Epithelial cell of esophagus (primary cell): ENCODE results near the gene MMP15.

ENCODE experiments used
- DNase-seq: peaks from one replicate; pipeline ENCODE4 v3.0.0; 2010; ENCODE audit warnings: low read depth
- H3K4me3 ChIP-seq: 2 replicates; pipeline ENCODE4 v1.5.1; 2011; ENCODE audit warnings: mild to moderate bottlenecking, low read length, control low read depth
- TF ChIP-seq, protein P1 (sequence below): IDR thresholded peaks from 2 replicates; pipeline ENCODE4 v1.5.1; 2011; ENCODE audit warnings: low read depth, mild to moderate bottlenecking, low read length, control low read depth, inconsistent platforms; ENCODE audit not compliant: insufficient read depth; ENCODE audit errors: missing control alignments

Gene MMP15

DNA sequence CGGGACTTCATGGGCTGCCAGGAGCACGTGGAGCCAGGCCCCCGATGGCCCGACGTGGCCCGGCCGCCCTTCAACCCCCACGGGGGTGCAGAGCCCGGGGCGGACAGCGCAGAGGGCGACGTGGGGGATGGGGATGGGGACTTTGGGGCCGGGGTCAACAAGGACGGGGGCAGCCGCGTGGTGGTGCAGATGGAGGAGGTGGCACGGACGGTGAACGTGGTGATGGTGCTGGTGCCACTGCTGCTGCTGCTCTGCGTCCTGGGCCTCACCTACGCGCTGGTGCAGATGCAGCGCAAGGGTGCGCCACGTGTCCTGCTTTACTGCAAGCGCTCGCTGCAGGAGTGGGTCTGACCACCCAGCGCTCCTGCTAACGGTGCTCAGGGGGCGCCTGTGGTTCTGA lies 19.5 kb downstream of the MMP15 start:
- TF ChIP-seq, protein P1, sequence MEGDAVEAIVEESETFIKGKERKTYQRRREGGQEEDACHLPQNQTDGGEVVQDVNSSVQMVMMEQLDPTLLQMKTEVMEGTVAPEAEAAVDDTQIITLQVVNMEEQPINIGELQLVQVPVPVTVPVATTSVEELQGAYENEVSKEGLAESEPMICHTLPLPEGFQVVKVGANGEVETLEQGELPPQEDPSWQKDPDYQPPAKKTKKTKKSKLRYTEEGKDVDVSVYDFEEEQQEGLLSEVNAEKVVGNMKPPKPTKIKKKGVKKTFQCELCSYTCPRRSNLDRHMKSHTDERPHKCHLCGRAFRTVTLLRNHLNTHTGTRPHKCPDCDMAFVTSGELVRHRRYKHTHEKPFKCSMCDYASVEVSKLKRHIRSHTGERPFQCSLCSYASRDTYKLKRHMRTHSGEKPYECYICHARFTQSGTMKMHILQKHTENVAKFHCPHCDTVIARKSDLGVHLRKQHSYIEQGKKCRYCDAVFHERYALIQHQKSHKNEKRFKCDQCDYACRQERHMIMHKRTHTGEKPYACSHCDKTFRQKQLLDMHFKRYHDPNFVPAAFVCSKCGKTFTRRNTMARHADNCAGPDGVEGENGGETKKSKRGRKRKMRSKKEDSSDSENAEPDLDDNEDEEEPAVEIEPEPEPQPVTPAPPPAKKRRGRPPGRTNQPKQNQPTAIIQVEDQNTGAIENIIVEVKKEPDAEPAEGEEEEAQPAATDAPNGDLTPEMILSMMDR = no peak
- no peak for DNase-seq
- H3K4me3 ChIP-seq = no peak overlapping the region

DNA sequence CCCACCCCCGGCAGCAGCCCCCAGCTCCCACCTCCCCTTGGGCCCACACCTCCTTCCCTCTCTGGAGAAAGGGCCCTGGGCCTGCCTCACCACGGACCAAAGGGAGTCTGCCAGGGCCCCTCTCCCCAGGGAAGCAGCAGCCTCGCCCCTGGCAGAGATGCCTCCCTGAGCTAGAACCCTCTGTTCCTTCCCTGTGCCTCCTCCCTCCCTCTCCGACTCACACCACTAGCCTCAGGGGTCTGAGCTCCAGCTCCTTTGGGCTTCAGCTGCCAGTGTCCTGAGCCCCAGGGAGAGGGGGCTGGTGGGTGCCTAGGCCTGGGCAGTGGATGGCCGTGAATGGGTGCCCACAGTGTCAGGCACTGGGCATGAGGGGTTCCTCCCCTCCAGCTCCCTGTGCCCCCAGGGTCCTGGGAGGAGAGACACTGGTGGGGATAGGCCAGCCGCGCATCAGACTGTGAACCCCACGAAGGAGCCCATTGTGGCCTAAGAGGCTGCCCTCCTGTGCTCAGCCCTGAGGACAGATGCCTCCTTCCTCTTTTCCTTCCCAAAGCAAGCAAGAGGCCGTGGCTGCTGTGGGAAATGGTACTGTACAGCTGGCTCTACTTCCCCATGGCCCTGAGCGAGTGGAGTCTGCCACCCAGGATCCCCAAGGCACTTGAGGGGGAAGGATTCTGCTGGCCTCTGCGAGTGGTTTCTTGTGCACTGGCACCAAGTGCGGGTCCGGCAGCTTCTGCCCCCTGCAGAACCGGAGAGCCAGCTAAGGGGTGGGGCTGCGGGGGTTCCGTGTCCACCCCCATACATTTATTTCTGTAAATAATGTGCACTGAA lies 20.7 kb downstream of the MMP15 start:
- TF ChIP-seq, protein P1 = no peak
- no peak overlapping the region for H3K4me3 ChIP-seq
- DNase-seq = no peak

DNA sequence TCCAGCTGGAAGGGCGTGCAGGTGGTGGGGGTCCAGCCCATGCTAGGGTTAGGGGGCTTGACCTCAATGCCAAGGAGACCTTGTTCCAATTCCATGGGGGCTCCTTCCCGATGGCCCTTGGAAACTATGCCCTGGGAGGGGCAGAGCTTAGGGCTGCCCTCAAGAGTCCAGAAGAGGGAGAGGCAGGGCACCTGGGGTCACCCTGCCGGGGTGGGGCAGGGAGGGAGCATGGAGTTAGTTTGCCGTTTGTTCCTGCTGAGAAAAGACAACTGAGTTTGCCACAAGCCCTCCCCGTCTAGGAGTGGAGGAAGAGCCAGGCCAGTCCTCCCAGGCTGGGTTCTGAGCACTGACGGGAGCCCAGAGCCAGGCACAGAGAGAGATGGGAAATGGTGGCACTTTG lies 21.4 kb downstream of the MMP15 start:
- TF ChIP-seq, protein P1 = no peak
- no peak overlapping the region for H3K4me3 ChIP-seq
- no peak for DNase-seq

GRCh38 chr16:58047557-58048348 lies 22.2 kb downstream of the MMP15 start:
- no peak for DNase-seq
- no peak overlapping the region for H3K4me3 ChIP-seq
- TF ChIP-seq, protein P1 = no peak

- no peak for DNase-seq
- TF ChIP-seq, protein P1 = no peak
- no peak overlapping the region for H3K4me3 ChIP-seq
Observed at GRCh38 chr16:58048494-58049231, 23.1 kb downstream of the MMP15 start.

- TF ChIP-seq, protein P1 = no peak
- no peak for DNase-seq
- H3K4me3 ChIP-seq = no peak overlapping the region
Observed at GRCh38 chr16:58049232-58050185, 24.0 kb downstream of the MMP15 start.
